Activated naive CD4-positive, alpha-beta T cell treated with anti-CD3 and anti-CD28 coated beads for 36 hours (primary cell): ENCODE measurements around the gene RUNX1. TPM values are rescaled to one million over a fixed set of nuclear protein-coding genes. Genes with fewer than 3 reads are reported as not detected.

Source experiments
- CTCF ChIA-PET: fragments of 350-600 bp; sonication (Branson Sonifier 250); formaldehyde crosslinking; loops from one replicate; lab custom pipeline; 2021; ENCODE audit warnings: antibody characterized with exemption; lab: Charles Lee
- DNase-seq: peaks from one replicate; pipeline ENCODE4 v3.0.0-alpha.2; 2020
- H3K27ac Mint-ChIP-seq: one replicate; pipeline ENCODE4 v1.8.0; 2021; ENCODE audit warnings: mild to moderate bottlenecking, mixed read lengths
- H3K27me3 Mint-ChIP-seq: one replicate; pipeline ENCODE4 v1.8.0; 2021; ENCODE audit warnings: low read depth, mixed read lengths
- H3K36me3 Mint-ChIP-seq: one replicate; pipeline ENCODE4 v1.8.0; 2021; ENCODE audit warnings: low read depth, mixed read lengths
- H3K4me1 Mint-ChIP-seq: one replicate; pipeline ENCODE4 v1.8.0; 2021; ENCODE audit warnings: low read depth, mixed read lengths
- H3K4me3 Mint-ChIP-seq: one replicate; pipeline ENCODE4 v1.8.0; 2021; ENCODE audit warnings: mild to moderate bottlenecking, moderate library complexity, mixed read lengths
- H3K9me3 Mint-ChIP-seq: one replicate; pipeline ENCODE4 v1.8.0; 2021; ENCODE audit warnings: mixed read lengths
- intact Hi-C: fragments of 100-400 bp; cut with micrococcal nuclease; formaldehyde crosslinking; loops from one replicate; pipeline ENCODE4 v1.15.1; 2023
- total RNA-seq, 2 experiments: library from RNA; stranded (reverse); gene quantifications; one replicate each; pipeline ENCODE4 v1.2.3, GENCODE V29; 2021

The RUNX1 gene
- total RNA-seq, 2 experiments from 2014 or later: 36.9 to 41.0 TPM

DNA sequence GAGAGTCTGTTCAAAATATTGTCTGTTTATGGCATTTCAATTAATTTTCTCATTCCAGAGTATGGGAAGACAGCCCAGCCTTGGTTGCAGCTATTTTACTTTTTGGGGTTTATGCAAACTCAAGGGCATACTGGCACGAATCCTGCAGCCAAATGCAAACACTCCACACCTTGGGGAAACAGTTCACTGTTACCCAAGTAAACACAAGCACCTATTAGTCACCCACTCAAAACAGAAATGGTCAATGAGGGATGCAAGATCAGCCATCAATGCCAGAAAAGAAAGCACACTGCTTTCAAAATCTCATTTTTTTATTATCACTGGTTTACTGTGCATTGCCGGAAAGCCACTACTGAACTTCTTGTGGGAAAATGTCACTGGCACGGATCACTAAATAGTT lies 170.6 kb downstream of the RUNX1 start:
- Mint-ChIP-seq H3K36me3 (peaks cover 59% of the 10 kb centered on the region), H3K27ac (peak overlapping the region; percentile 16), H3K27me3 (no peaks in the 10 kb centered on the region), H3K9me3 (no peaks in the 10 kb centered on the region), H3K4me1 (peaks cover 67% of the 10 kb centered on the region), H3K4me3 (no peak overlapping the region)
- CTCF ChIA-PET: no interaction called here
- intact Hi-C loops: no loop called here
- no peak for DNase-seq

GRCh38 chr21:34877485-34878128 lies 171.5 kb downstream of the RUNX1 start:
- no peak overlapping the region for H3K27ac Mint-ChIP-seq
- peaks cover 57% of the 10 kb centered on the region for H3K36me3 Mint-ChIP-seq
- intact Hi-C loops: no loop called here
- CTCF ChIA-PET: interaction anchor here (0.9 kb wide), 1 partner anchor 10 kb away, joined by 3 read pairs; no protein-coding TSS in a partner anchor
- no peaks in the 10 kb centered on the region for H3K9me3 Mint-ChIP-seq
- no peaks in the 10 kb centered on the region for H3K27me3 Mint-ChIP-seq
- peaks cover 60% of the 10 kb centered on the region for H3K4me1 Mint-ChIP-seq
- no peak overlapping the region for H3K4me3 Mint-ChIP-seq
- DNase-seq: no peak

GRCh38 chr21:34875830-34876229 lies 173.3 kb downstream of the RUNX1 start:
- DNase-seq: no peak
- CTCF ChIA-PET: interaction anchor here (1.3 kb wide), 1 partner anchor 8 kb away, joined by 4 read pairs; no protein-coding TSS in a partner anchor
- no peak overlapping the region for H3K4me3 Mint-ChIP-seq
- H3K36me3 Mint-ChIP-seq: peaks cover 58% of the 10 kb centered on the region
- intact Hi-C loops: no loop called here
- no peak overlapping the region for H3K27ac Mint-ChIP-seq
- H3K4me1 Mint-ChIP-seq: peaks cover 46% of the 10 kb centered on the region
- H3K9me3 Mint-ChIP-seq: no peaks in the 10 kb centered on the region
- H3K27me3 Mint-ChIP-seq: no peaks in the 10 kb centered on the region

GRCh38 chr21:34874684-34875513 lies 174.2 kb downstream of the RUNX1 start:
- Mint-ChIP-seq H3K27me3 (no peaks in the 10 kb centered on the region), H3K36me3 (peaks cover 52% of the 10 kb centered on the region), H3K9me3 (no peaks in the 10 kb centered on the region), H3K4me3 (no peak overlapping the region), H3K4me1 (peaks cover 41% of the 10 kb centered on the region), H3K27ac (peak overlapping the region; percentile 41)
- no peak for DNase-seq
- intact Hi-C loops: no loop called here
- CTCF ChIA-PET: interaction anchor here (0.6 to 1.0 kb wide), 2 partner anchors 50 to 174 kb away, joined by 3 read pairs; no protein-coding TSS in a partner anchor

GRCh38 chr21:34871026-34871908 lies 177.8 kb downstream of the RUNX1 start:
- no peak overlapping the region for H3K4me3 Mint-ChIP-seq
- H3K36me3 Mint-ChIP-seq: peaks cover 39% of the 10 kb centered on the region
- CTCF ChIA-PET: no interaction called here
- intact Hi-C loops: no loop called here
- peaks cover 48% of the 10 kb centered on the region for H3K4me1 Mint-ChIP-seq
- H3K27ac Mint-ChIP-seq: no peak overlapping the region
- H3K27me3 Mint-ChIP-seq: no peaks in the 10 kb centered on the region
- H3K9me3 Mint-ChIP-seq: no peaks in the 10 kb centered on the region
- no peak for DNase-seq

- H3K36me3 Mint-ChIP-seq: peaks cover 42% of the 10 kb centered on the region
- no peaks in the 10 kb centered on the region for H3K9me3 Mint-ChIP-seq
- no peak overlapping the region for H3K27ac Mint-ChIP-seq
- H3K27me3 Mint-ChIP-seq: no peaks in the 10 kb centered on the region
- DNase-seq: no peak
- H3K4me1 Mint-ChIP-seq: peaks cover 51% of the 10 kb centered on the region
- intact Hi-C loops: no loop called here
- CTCF ChIA-PET: no interaction called here
- H3K4me3 Mint-ChIP-seq: no peak overlapping the region
Measured at GRCh38 chr21:34870246-34870645, 178.9 kb downstream of the RUNX1 start.

DNA sequence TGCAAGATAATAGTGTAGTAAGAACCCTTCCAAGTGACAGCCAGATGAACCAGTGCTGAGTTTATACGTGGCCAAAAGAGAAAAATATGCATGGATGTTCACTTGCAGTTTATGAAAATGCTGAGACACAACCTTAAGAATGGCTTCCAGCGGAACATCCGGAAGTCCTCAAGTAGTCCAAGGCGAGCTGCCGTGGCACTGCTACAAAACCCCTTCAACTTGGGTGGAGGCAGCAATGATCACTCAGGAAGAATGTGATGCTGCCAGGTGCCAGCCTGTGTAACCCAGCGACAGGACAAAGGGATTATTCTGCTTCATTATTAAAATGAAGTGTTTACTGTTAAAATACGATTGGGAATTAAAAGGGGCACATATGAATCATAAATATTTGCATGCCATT lies 179.6 kb downstream of the RUNX1 start:
- no peak for DNase-seq
- Mint-ChIP-seq H3K27ac (no peak overlapping the region), H3K4me1 (peaks cover 52% of the 10 kb centered on the region), H3K4me3 (no peak overlapping the region), H3K27me3 (no peaks in the 10 kb centered on the region), H3K36me3 (peaks cover 44% of the 10 kb centered on the region), H3K9me3 (no peaks in the 10 kb centered on the region)
- CTCF ChIA-PET: no interaction called here
- intact Hi-C loops: no loop called here

DNA sequence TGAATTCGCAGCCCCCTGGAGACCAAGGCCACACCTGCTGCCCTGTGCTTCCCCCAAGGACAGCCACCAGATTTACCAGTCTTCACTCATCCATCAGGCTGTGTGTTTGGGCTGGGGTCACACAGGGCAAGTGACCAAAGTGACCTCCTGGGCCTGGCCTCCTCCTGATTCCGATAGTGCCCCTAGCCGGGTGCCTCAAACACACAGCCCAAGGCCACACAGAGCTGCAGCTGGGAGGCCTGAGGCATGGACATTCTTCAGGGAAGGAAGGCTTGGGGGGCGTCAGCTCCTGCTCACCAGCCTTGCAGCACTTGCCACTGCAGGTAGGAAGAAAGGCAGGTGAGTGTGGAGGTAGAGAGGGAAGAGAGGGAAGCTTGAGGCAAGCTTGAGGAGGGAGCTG lies 181.3 kb downstream of the RUNX1 start:
- intact Hi-C loops: no loop called here
- CTCF ChIA-PET: interaction anchor here (1.0 to 1.8 kb wide), 4 partner anchors 9 to 972 kb away, joined by 3 to 4 read pairs (median 3); no protein-coding TSS in a partner anchor
- Mint-ChIP-seq H3K4me1 (peaks cover 59% of the 10 kb centered on the region), H3K36me3 (peaks cover 47% of the 10 kb centered on the region), H3K9me3 (no peaks in the 10 kb centered on the region), H3K27me3 (no peaks in the 10 kb centered on the region), H3K4me3 (no peak overlapping the region), H3K27ac (no peak overlapping the region)
- DNase-seq: no peak

DNA sequence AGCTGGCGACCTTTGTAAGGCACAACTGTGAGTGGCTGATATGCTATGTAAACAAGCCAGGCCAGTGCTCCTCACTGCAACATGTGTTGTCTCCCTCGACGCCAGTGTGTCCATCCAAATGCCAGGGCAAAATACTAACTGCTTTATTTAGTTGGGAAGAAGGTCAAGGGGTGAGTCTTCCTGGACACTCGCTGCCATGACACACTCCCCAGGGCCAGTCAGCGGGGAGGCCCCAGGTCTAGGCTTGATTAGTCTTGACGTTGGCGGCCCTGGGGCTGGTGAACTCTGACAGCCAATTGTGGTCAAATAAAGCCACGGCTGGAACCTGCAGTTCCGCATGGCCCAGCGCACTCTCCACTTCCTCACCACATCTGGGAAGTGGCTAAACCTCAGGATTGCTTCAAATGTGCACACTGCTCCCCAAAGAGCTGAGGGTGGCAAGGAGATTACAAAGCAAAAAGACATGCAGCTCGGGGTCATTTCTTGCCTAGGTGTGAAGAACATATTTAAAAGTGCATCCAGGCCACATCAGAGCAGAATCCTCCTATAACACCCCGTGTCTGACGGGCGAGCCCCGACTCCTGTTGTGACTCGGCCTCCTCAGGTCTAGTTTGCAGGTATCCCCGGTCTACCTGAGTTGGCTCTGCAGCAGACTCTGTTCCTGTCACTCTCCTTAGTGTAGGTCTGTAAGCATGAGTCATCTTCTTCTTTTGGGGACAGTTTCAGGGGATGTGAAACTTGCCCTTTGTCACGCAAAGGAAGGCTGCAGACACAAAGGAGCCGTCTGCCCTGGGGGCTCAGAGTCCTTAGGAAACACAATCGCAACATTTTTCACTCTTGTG lies 183.5 kb downstream of the RUNX1 start:
- H3K9me3 Mint-ChIP-seq: no peaks in the 10 kb centered on the region
- intact Hi-C loops: loop anchor here (1.0 kb wide), 2 partner anchors 16 to 58 kb away; no protein-coding TSS in a partner anchor
- DNase-seq: peak; percentile 76
- peak overlapping the region; percentile 74 for H3K27ac Mint-ChIP-seq
- CTCF ChIA-PET: interaction anchor here (0.6 to 1.2 kb wide), 5 partner anchors 12 to 517 kb away, joined by 3 to 4 read pairs (median 3); no protein-coding TSS in a partner anchor
- no peaks in the 10 kb centered on the region for H3K27me3 Mint-ChIP-seq
- peaks cover 73% of the 10 kb centered on the region for H3K4me1 Mint-ChIP-seq
- no peak overlapping the region for H3K4me3 Mint-ChIP-seq
- peaks cover 58% of the 10 kb centered on the region for H3K36me3 Mint-ChIP-seq

- Mint-ChIP-seq H3K4me3 (no peak overlapping the region), H3K9me3 (no peaks in the 10 kb centered on the region), H3K4me1 (peaks cover 79% of the 10 kb centered on the region), H3K27ac (peak overlapping the region; percentile 74), H3K27me3 (no peaks in the 10 kb centered on the region), H3K36me3 (peaks cover 65% of the 10 kb centered on the region)
- no peak for DNase-seq
- CTCF ChIA-PET: interaction anchor here (0.6 to 1.2 kb wide), 4 partner anchors 11 to 516 kb away, joined by 3 read pairs; no protein-coding TSS in a partner anchor
- intact Hi-C loops: no loop called here
Measured at GRCh38 chr21:34864370-34865149, 184.5 kb downstream of the RUNX1 start.
